ENCODE measurements around the gene MLEC. TPM values are rescaled to one million over a fixed set of nuclear protein-coding genes. Genes with fewer than 3 reads are reported as not detected.
A peak's percentile ranks its signal among the peaks of the same experiment; 100 is the strongest.
"Not testable (repeated sequence)": the region's sequence is repeated elsewhere in the genome, so short reads cannot be mapped to it uniquely, and the experiment has no call there.

The MLEC gene
- total and polyA plus RNA-seq, 3 donors from 2014 or later: 93.2 to 130 (median 104) TPM

GRCh38 chr12:120668868-120669840 lies 17.8 kb upstream of the MLEC start:
- H3K9me3 ChIP-seq: no peaks in the 10 kb centered on the region
- no peak overlapping the region for H3K4me3 ChIP-seq
- H3K4me1 ChIP-seq: peaks cover 9% of the 10 kb centered on the region
- DNase-seq: peak; percentile 85
- no peaks in the 10 kb centered on the region for H3K27me3 ChIP-seq
- no peak for TF ChIP-seq CTCF (IDR thresholded peaks at IDR 0.05)
- TF ChIP-seq POLR2A (IDR thresholded peaks at IDR 0.05): no peak
- 39 to 55% methylated on average over 14 to 19 of the region's 19 CpGs for WGBS, 2 donors
- peak overlapping the region; percentile 70 to 72 for H3K27ac ChIP-seq
- H3K36me3 ChIP-seq (ENCODE audit: low read depth, missing control alignments): no peaks in the 10 kb centered on the region
- intact Hi-C loops (cut with DNase I; ENCODE audit: low total_unique reads): no loop called here

- H3K9me3 ChIP-seq; H3K36me3 ChIP-seq (ENCODE audit: low read depth, missing control alignments); H3K4me3 ChIP-seq; H3K27me3 ChIP-seq; intact Hi-C loops (cut with DNase I; ENCODE audit: low total_unique reads); H3K4me1 ChIP-seq; DNase-seq: not testable (repeated sequence)
- WGBS, 2 donors: 97% methylated on average over 6 of the region's 6 CpGs
- H3K27ac ChIP-seq: peak overlapping the region in 1 of 2 donors; percentile 70
Measured at GRCh38 chr12:120670237-120670636, 16.7 kb upstream of the MLEC start.

- Histone ChIP-seq H3K27me3 (no peaks in the 10 kb centered on the region), H3K36me3 (ENCODE audit: low read depth, missing control alignments) (no peaks in the 10 kb centered on the region), H3K9me3 (no peaks in the 10 kb centered on the region), H3K4me1 (peaks cover 8% of the 10 kb centered on the region), H3K4me3 (no peak overlapping the region), H3K27ac (no peak overlapping the region)
- WGBS, 2 donors: 85 to 92% methylated on average over 5 of the region's 5 CpGs
- DNase-seq: no peak
- no peak for TF ChIP-seq CTCF (IDR thresholded peaks at IDR 0.05)
- no peak for TF ChIP-seq POLR2A (IDR thresholded peaks at IDR 0.05)
- intact Hi-C loops (cut with DNase I; ENCODE audit: low total_unique reads): no loop called here
Measured at GRCh38 chr12:120670667-120671066, 16.3 kb upstream of the MLEC start.

GRCh38 chr12:120674097-120674636 lies 12.8 kb upstream of the MLEC start:
- Histone ChIP-seq H3K27ac (no peak overlapping the region), H3K36me3 (ENCODE audit: low read depth, missing control alignments) (no peaks in the 10 kb centered on the region), H3K27me3 (no peaks in the 10 kb centered on the region), H3K9me3 (no peaks in the 10 kb centered on the region), H3K4me3 (no peak overlapping the region), H3K4me1 (peaks cover 9% of the 10 kb centered on the region)
- WGBS, 2 donors: 90% methylated on average over 6 of the region's 6 CpGs
- no peak for DNase-seq
- TF ChIP-seq POLR2A (IDR thresholded peaks at IDR 0.05): no peak
- no peak for TF ChIP-seq CTCF (IDR thresholded peaks at IDR 0.05)
- intact Hi-C loops (cut with DNase I; ENCODE audit: low total_unique reads): no loop called here

- Histone ChIP-seq H3K27me3 (no peaks in the 10 kb centered on the region), H3K4me1 (peaks cover 7% of the 10 kb centered on the region), H3K36me3 (ENCODE audit: low read depth, missing control alignments) (no peaks in the 10 kb centered on the region), H3K4me3 (no peak overlapping the region), H3K9me3 (no peaks in the 10 kb centered on the region), H3K27ac (peak overlapping the region in 1 of 2 donors; percentile 14)
- TF ChIP-seq POLR2A (IDR thresholded peaks at IDR 0.05) (no peak), CTCF (IDR thresholded peaks at IDR 0.05) (no peak)
- no peak for DNase-seq
- 34 to 44% methylated on average over 3 to 7 of the region's 7 CpGs for WGBS, 2 donors
- intact Hi-C loops (cut with DNase I; ENCODE audit: low total_unique reads): no loop called here
Measured at GRCh38 chr12:120677765-120678473, 9.0 kb upstream of the MLEC start.
